ENCODE measurements around the gene ZNF83. TPM values are rescaled to one million over a fixed set of nuclear protein-coding genes. Genes with fewer than 3 reads are reported as not detected.

The ZNF83 gene
- total and polyA plus RNA-seq, 7 donors: 3.9 to 11.5 (median 5.1) TPM

GRCh38 chr19:52648336-52649016 is 10.3 kb upstream of the ZNF83 start:
- H3K9me3 ChIP-seq: peaks cover 6% of the 10 kb centered on the region
- H3K36me3 ChIP-seq (ENCODE audit: insufficient read depth in 1 of 2, low read depth in 1 of 2): peaks cover 0 to 11% of the 10 kb centered on the region in 2 donors
- ATAC-seq (no peak), DNase-seq (no peak)
- intact Hi-C loops (cut with DNase I): no loop called here
- H3K27me3 ChIP-seq (ENCODE audit: insufficient read depth in 3 of 3, low read length in 2 of 3): peaks cover 0 to 2% (median 0%) of the 10 kb centered on the region in 3 donors
- TF ChIP-seq, protein P1, sequence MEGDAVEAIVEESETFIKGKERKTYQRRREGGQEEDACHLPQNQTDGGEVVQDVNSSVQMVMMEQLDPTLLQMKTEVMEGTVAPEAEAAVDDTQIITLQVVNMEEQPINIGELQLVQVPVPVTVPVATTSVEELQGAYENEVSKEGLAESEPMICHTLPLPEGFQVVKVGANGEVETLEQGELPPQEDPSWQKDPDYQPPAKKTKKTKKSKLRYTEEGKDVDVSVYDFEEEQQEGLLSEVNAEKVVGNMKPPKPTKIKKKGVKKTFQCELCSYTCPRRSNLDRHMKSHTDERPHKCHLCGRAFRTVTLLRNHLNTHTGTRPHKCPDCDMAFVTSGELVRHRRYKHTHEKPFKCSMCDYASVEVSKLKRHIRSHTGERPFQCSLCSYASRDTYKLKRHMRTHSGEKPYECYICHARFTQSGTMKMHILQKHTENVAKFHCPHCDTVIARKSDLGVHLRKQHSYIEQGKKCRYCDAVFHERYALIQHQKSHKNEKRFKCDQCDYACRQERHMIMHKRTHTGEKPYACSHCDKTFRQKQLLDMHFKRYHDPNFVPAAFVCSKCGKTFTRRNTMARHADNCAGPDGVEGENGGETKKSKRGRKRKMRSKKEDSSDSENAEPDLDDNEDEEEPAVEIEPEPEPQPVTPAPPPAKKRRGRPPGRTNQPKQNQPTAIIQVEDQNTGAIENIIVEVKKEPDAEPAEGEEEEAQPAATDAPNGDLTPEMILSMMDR (IDR thresholded peaks at IDR 0.05): no peak
- H3K4me1 ChIP-seq: no peaks in the 10 kb centered on the region
- H3K27ac ChIP-seq: no peak overlapping the region
- 82 to 95% (median 84%) methylated on average over 4 of the region's 4 CpGs for WGBS, 3 donors
- no peak overlapping the region for H3K4me3 ChIP-seq

DNA sequence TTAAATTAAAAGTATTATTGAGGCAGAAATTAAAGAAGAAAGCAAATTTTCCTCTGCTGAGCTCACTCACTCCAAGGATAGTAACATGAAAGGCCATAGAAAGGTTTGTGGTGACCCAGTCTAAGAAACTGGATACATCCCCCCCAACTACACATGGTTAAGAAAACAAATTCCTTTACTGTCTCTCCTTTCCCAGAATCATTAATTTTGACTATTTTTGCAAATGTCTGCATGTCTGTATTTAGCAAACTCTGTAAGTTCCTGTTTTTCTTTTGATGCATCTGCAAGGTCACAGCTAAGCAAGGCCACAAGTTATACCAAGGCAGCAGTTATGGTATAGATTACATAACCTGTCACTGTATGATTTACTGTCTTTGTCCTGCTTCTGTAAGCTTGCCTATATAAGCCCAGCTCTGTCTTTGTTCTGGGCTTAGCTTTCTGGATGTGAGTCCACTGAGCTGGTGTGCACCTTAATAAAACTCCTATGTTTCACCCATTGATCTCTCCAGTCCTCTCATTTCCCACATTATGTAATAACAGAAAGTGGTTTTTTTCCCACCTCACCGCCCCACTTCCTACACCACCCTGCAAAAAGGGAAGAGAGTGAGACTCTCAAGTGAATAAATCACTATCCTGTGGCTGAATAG is 8.5 kb upstream of the ZNF83 start:
- no peak for ATAC-seq
- no peak overlapping the region for H3K27ac ChIP-seq
- TF ChIP-seq, protein P1 (IDR thresholded peaks at IDR 0.05): no peak
- H3K27me3 ChIP-seq (ENCODE audit: insufficient read depth in 3 of 3, low read length in 2 of 3): peaks cover 0 to 2% (median under 1%) of the 10 kb centered on the region in 3 donors
- peaks cover 6% of the 10 kb centered on the region for H3K9me3 ChIP-seq
- WGBS, 3 donors: 93 to 96% (median 95%) methylated on average over 1 of the region's 1 CpG
- intact Hi-C loops (cut with DNase I): no loop called here
- no peak for DNase-seq
- no peak overlapping the region for H3K4me3 ChIP-seq
- no peaks in the 10 kb centered on the region for H3K36me3 ChIP-seq (ENCODE audit: insufficient read depth in 1 of 2, low read depth in 1 of 2)
- H3K4me1 ChIP-seq: no peaks in the 10 kb centered on the region

DNA sequence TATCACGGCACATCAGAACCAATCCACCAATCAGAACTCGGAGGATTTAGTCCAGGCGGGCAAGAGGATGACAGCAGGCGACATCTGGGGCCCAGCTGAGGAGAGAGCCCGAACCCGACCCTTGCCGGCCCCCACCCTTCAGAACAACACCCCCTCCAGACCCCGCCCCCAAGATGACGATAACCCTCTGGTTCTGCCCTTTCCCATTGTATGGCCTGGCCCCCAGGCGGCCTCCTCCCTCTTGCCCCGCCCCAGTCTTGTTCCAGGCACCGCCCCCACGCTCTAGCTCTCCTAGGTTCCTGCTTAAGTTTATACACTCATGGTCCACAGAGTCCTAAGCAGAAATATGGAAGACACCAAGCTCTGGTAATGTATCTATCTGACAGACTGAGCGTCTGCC is 2.8 kb upstream of the ZNF83 start:
- no peak overlapping the region for H3K27ac ChIP-seq
- H3K27me3 ChIP-seq (ENCODE audit: insufficient read depth in 3 of 3, low read length in 2 of 3): peaks cover 0 to 11% (median 0%) of the 10 kb centered on the region in 3 donors
- DNase-seq (no peak), ATAC-seq (no peak)
- TF ChIP-seq, protein P1 (IDR thresholded peaks at IDR 0.05): no peak
- no peaks in the 10 kb centered on the region for H3K9me3 ChIP-seq
- no peak overlapping the region for H3K4me3 ChIP-seq
- no peaks in the 10 kb centered on the region for H3K4me1 ChIP-seq
- no peaks in the 10 kb centered on the region for H3K36me3 ChIP-seq (ENCODE audit: insufficient read depth in 1 of 2, low read depth in 1 of 2)
- 51 to 66% (median 61%) methylated on average over 14 of the region's 14 CpGs for WGBS, 3 donors
- intact Hi-C loops (cut with DNase I): no loop called here

DNA sequence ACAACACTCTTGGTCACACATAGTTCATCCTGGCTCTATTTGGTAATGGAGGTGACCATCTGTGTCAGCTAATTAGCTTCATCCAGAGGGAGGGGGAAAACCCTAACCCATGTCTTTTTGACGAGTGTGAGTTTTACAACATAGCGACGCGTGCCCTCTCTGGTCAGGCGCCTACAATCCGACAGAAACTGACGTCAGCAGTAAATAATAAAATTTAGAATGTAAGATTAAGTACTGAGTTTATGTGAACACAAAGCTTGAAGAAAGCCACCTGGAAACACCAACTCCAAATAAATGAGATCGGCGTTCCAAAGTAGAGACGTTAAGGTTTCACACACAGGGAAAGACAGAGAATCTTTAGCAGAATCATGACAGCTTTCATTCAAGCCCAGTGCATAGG is 1.8 kb upstream of the ZNF83 start:
- Histone ChIP-seq H3K4me1 (no peaks in the 10 kb centered on the region), H3K27me3 (ENCODE audit: insufficient read depth in 3 of 3, low read length in 2 of 3) (peaks cover 0 to 11% (median 0%) of the 10 kb centered on the region in 3 donors), H3K36me3 (ENCODE audit: insufficient read depth in 1 of 2, low read depth in 1 of 2) (no peaks in the 10 kb centered on the region), H3K4me3 (no peak overlapping the region), H3K27ac (no peak overlapping the region), H3K9me3 (no peaks in the 10 kb centered on the region)
- intact Hi-C loops (cut with DNase I): loop anchor here in 1 of 2 donors (5.0 kb wide), 1 partner anchor 38 kb away; no protein-coding TSS in a partner anchor
- ATAC-seq (no peak), DNase-seq (no peak)
- TF ChIP-seq, protein P1 (IDR thresholded peaks at IDR 0.05): no peak
- 78 to 83% (median 81%) methylated on average over 10 of the region's 10 CpGs for WGBS, 3 donors

Measured in psoas muscle (tissue), 8 donors.